Measurements from ENCODE around the gene ANAPC15. TPM values are rescaled to one million over a fixed set of nuclear protein-coding genes. Genes with fewer than 3 reads are reported as not detected.
A peak's percentile ranks its signal among the peaks of the same experiment; 100 is the strongest.

The ANAPC15 gene
- total and polyA plus RNA-seq, 9 of the 15 experiments (the other 6 are each of a cell fraction or from before 2014, with no cell fraction given): 53.0 to 254 (median 75.7) TPM

- TF ChIP-seq TOE1 (IDR thresholded peaks at IDR 0.05; ENCODE audit: borderline replicate concordance) (no peak; the same call in 1 of the 2 replicates), TOE1 (CRISPR knock-in tag; IDR thresholded peaks at IDR 0.05; ENCODE audit: borderline replicate concordance, low read depth) (no peak), ZNF778 (CRISPR knock-in tag; IDR thresholded peaks at IDR 0.05) (no peak), POU5F1 (IDR thresholded peaks at IDR 0.05; ENCODE audit: borderline replicate concordance, low read depth, low read length, partially characterized antibody) (no peak), SMAD1 (IDR thresholded peaks at IDR 0.05; ENCODE audit: low read depth, low read length, partially characterized antibody) (no peak), TAF9B (IDR thresholded peaks at IDR 0.05; ENCODE audit: partially characterized antibody) (no peak), ZNF280A (IDR thresholded peaks at IDR 0.05; ENCODE audit: low read depth, partially characterized antibody) (no peak), HMG20A (CRISPR knock-in tag; conservative IDR thresholded peaks at IDR 0.05) (no peak), CBX8 (IDR thresholded peaks at IDR 0.05; ENCODE audit: borderline replicate concordance, extremely low read depth, low read depth, low read length, poor library complexity, severe bottlenecking) (no peak), RUNX1 (IDR thresholded peaks at IDR 0.05; ENCODE audit: low read depth) (no peak), ZBTB7A (IDR thresholded peaks at IDR 0.05; ENCODE audit: borderline replicate concordance, control insufficient read depth, low read depth, low read length) (no peak), HMGN3 (IDR thresholded peaks at IDR 0.05; ENCODE audit: borderline replicate concordance, extremely low read depth, insufficient read length, low read depth, low read length) (no peak), SRSF9 (IDR thresholded peaks at IDR 0.05; ENCODE audit: borderline replicate concordance, low read depth, low read length) (no peak), ZNF511 (CRISPR knock-in tag; IDR thresholded peaks at IDR 0.05) (no peak), CSDE1 (IDR thresholded peaks at IDR 0.05) (0 out of 4 replicates have a peak, but pooled peaks of 1 of the 2 experiments have one; percentile 30), MEF2A (IDR thresholded peaks at IDR 0.05; ENCODE audit: control insufficient read depth, low read depth, low read length) (no peak), MTA2 (IDR thresholded peaks at IDR 0.05; ENCODE audit: low read depth) (no peak)
- TF ChIP-seq, protein P1, sequence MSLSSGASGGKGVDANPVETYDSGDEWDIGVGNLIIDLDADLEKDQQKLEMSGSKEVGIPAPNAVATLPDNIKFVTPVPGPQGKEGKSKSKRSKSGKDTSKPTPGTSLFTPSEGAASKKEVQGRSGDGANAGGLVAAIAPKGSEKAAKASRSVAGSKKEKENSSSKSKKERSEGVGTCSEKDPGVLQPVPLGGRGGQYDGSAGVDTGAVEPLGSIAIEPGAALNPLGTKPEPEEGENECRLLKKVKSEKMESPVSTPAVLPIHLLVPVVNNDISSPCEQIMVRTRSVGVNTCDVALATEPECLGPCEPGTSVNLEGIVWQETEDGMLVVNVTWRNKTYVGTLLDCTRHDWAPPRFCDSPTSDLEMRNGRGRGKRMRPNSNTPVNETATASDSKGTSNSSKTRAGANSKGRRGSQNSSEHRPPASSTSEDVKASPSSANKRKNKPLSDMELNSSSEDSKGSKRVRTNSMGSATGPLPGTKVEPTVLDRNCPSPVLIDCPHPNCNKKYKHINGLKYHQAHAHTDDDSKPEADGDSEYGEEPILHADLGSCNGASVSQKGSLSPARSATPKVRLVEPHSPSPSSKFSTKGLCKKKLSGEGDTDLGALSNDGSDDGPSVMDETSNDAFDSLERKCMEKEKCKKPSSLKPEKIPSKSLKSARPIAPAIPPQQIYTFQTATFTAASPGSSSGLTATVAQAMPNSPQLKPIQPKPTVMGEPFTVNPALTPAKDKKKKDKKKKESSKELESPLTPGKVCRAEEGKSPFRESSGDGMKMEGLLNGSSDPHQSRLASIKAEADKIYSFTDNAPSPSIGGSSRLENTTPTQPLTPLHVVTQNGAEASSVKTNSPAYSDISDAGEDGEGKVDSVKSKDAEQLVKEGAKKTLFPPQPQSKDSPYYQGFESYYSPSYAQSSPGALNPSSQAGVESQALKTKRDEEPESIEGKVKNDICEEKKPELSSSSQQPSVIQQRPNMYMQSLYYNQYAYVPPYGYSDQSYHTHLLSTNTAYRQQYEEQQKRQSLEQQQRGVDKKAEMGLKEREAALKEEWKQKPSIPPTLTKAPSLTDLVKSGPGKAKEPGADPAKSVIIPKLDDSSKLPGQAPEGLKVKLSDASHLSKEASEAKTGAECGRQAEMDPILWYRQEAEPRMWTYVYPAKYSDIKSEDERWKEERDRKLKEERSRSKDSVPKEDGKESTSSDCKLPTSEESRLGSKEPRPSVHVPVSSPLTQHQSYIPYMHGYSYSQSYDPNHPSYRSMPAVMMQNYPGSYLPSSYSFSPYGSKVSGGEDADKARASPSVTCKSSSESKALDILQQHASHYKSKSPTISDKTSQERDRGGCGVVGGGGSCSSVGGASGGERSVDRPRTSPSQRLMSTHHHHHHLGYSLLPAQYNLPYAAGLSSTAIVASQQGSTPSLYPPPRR (CRISPR knock-in tag; IDR thresholded peaks at IDR 0.05; ENCODE audit: borderline replicate concordance): no peak
Observed at GRCh38 chr11:72112978-72113808, 698 bp upstream of the ANAPC15 start (continued).
